Measurements from ENCODE around the gene HDDC3. TPM values are rescaled to one million over a fixed set of nuclear protein-coding genes. Genes with fewer than 3 reads are reported as not detected.

Gene HDDC3
- total RNA-seq, 1 experiment from 2014 or later: 26.7 TPM

- intact Hi-C loops (cut with micrococcal nuclease; ENCODE audit: unreplicated experiment): no loop called here
- no peak for DNase-seq
- TF ChIP-seq CTCF (IDR thresholded peaks at IDR 0.05; ENCODE audit: unreplicated experiment): no peak
- Mint-ChIP-seq H3K9me3 (ENCODE audit: low read depth, unreplicated experiment) (no peaks in the 10 kb centered on the region), H3K4me1 (ENCODE audit: low read depth, unreplicated experiment) (no peaks in the 10 kb centered on the region), H3K36me3 (ENCODE audit: insufficient read depth, unreplicated experiment) (peaks cover 59% of the 10 kb centered on the region), H3K27ac (ENCODE audit: unreplicated experiment) (no peak overlapping the region), H3K4me3 (ENCODE audit: low read depth, unreplicated experiment) (no peak overlapping the region), H3K27me3 (ENCODE audit: unreplicated experiment) (no peaks in the 10 kb centered on the region)
- CTCF ChIA-PET: no interaction called here
- BruUV-seq (replicated peaks): no TSS peak
These were observed 16.2 kb upstream of the HDDC3 start for GRCh38 chr15:90948506-90948905.

GRCh38 chr15:90947577-90948357 is 15.4 kb upstream of the HDDC3 start:
- no TSS peak for BruUV-seq (replicated peaks)
- CTCF ChIA-PET: interaction anchor here (0.5 to 1.2 kb wide), 3 partner anchors 39 to 280 kb away, joined by 3 to 5 read pairs (median 3); no protein-coding TSS in a partner anchor
- H3K36me3 Mint-ChIP-seq (ENCODE audit: insufficient read depth, unreplicated experiment): peaks cover 60% of the 10 kb centered on the region

GRCh38 chr15:90946941-90947576 is 14.7 kb upstream of the HDDC3 start:
- CTCF ChIA-PET: interaction anchor here (0.5 to 1.2 kb wide), 3 partner anchors 86 to 279 kb away, joined by 3 to 4 read pairs (median 3); no protein-coding TSS in a partner anchor
- peaks cover 55% of the 10 kb centered on the region for H3K36me3 Mint-ChIP-seq (ENCODE audit: insufficient read depth, unreplicated experiment)
- no TSS peak for BruUV-seq (replicated peaks)
- H3K4me3 Mint-ChIP-seq (ENCODE audit: low read depth, unreplicated experiment): no peak overlapping the region
- intact Hi-C loops (cut with micrococcal nuclease; ENCODE audit: unreplicated experiment): no loop called here
- no peak overlapping the region for H3K27ac Mint-ChIP-seq (ENCODE audit: unreplicated experiment)
- H3K4me1 Mint-ChIP-seq (ENCODE audit: low read depth, unreplicated experiment): no peaks in the 10 kb centered on the region
- no peak for TF ChIP-seq CTCF (IDR thresholded peaks at IDR 0.05; ENCODE audit: unreplicated experiment)
- H3K27me3 Mint-ChIP-seq (ENCODE audit: unreplicated experiment): no peaks in the 10 kb centered on the region
- H3K9me3 Mint-ChIP-seq (ENCODE audit: low read depth, unreplicated experiment): no peaks in the 10 kb centered on the region
- DNase-seq: no peak

More at GRCh38 chr15:90947577-90948357, 15.4 kb upstream of the HDDC3 start:
- intact Hi-C loops (cut with micrococcal nuclease; ENCODE audit: unreplicated experiment): no loop called here
- no peak for TF ChIP-seq CTCF (IDR thresholded peaks at IDR 0.05; ENCODE audit: unreplicated experiment)
- Mint-ChIP-seq H3K27ac (ENCODE audit: unreplicated experiment) (no peak overlapping the region), H3K27me3 (ENCODE audit: unreplicated experiment) (no peaks in the 10 kb centered on the region), H3K4me3 (ENCODE audit: low read depth, unreplicated experiment) (no peak overlapping the region), H3K4me1 (ENCODE audit: low read depth, unreplicated experiment) (no peaks in the 10 kb centered on the region), H3K9me3 (ENCODE audit: low read depth, unreplicated experiment) (no peaks in the 10 kb centered on the region)
- DNase-seq: no peak

- no peak overlapping the region for H3K27ac Mint-ChIP-seq (ENCODE audit: unreplicated experiment)
- no peaks in the 10 kb centered on the region for H3K27me3 Mint-ChIP-seq (ENCODE audit: unreplicated experiment)
- no peak overlapping the region for H3K4me3 Mint-ChIP-seq (ENCODE audit: low read depth, unreplicated experiment)
- peaks cover 51% of the 10 kb centered on the region for H3K36me3 Mint-ChIP-seq (ENCODE audit: insufficient read depth, unreplicated experiment)
- H3K9me3 Mint-ChIP-seq (ENCODE audit: low read depth, unreplicated experiment): no peaks in the 10 kb centered on the region
- no peaks in the 10 kb centered on the region for H3K4me1 Mint-ChIP-seq (ENCODE audit: low read depth, unreplicated experiment)
- DNase-seq: no peak
- TF ChIP-seq CTCF (IDR thresholded peaks at IDR 0.05; ENCODE audit: unreplicated experiment): no peak
- intact Hi-C loops (cut with micrococcal nuclease; ENCODE audit: unreplicated experiment): no loop called here
- BruUV-seq (replicated peaks): no TSS peak
- CTCF ChIA-PET: interaction anchor here (0.6 to 1.2 kb wide), 3 partner anchors 87 to 832 kb away, joined by 3 to 4 read pairs (median 4); no protein-coding TSS in a partner anchor
These were observed 14.2 kb upstream of the HDDC3 start for GRCh38 chr15:90946538-90946937.

Data from Calu3 (cell line).